GM13977 (cell line): Measurements from ENCODE around the gene LEMD2.

ENCODE experiments used
- DNase-seq: peaks from one replicate; pipeline ENCODE4 v3.0.0; 2012; ENCODE audit warnings: low spot score
- in situ Hi-C: fragments of 300-500 bp; cut with MboI; formaldehyde crosslinking; loops from one replicate; pipeline ENCODE4 v1.12.0; 2022; ENCODE audit warnings: low sequenced_read_pairs, low pct_unique_long_range_greater_than_20kb, mixed read lengths, inconsistent platforms; ENCODE audit not compliant: unreplicated experiment
- TF ChIP-seq, protein P1 (sequence below): IDR thresholded peaks from 2 replicates; pipeline ENCODE4 v1.5.1; 2012; ENCODE audit warnings: mild to moderate bottlenecking, control low read depth; ENCODE audit not compliant: insufficient read depth; ENCODE audit errors: extremely low read depth, missing control alignments

The LEMD2 gene

DNA sequence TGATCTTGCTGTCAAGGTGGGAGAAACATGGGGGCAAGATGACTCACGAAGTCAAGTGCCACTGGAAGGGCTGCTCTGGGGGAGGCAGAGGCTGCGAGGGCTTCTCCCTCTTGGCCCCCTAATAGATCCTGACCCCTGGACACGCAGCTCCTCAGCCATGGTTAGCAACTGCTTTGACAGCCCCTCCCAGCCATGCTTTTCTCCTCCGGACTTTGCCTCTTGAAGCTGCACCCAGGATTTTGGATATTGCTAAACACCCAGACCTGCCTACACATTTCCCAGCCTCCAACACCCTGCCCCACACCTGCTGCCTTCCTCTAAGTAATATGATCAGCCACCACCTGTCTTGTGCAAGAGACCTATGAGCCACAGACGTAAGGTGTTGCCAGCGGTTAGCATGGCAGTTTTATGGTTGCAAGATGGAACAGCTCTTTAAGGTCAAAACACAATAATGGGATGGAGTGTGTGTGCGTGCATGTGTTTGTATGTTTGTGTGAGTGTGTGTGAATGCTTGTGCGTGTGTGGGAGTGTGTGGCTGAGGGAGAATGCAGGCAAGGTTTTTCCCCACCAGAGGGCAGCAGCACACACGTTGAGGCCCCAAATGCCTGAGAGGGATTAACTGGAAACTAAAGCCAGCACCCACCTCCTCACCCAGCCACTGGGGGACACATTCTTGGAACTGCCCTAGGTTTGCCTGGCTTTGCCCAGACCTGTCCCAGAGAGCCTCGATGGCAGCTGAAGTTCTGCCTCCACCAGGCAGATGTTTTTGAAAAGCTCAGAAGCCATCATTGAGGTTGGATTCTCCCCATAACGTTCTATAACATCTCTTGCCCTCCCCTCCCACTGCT is 44.7 kb downstream of the LEMD2 start:
- TF ChIP-seq, protein P1, sequence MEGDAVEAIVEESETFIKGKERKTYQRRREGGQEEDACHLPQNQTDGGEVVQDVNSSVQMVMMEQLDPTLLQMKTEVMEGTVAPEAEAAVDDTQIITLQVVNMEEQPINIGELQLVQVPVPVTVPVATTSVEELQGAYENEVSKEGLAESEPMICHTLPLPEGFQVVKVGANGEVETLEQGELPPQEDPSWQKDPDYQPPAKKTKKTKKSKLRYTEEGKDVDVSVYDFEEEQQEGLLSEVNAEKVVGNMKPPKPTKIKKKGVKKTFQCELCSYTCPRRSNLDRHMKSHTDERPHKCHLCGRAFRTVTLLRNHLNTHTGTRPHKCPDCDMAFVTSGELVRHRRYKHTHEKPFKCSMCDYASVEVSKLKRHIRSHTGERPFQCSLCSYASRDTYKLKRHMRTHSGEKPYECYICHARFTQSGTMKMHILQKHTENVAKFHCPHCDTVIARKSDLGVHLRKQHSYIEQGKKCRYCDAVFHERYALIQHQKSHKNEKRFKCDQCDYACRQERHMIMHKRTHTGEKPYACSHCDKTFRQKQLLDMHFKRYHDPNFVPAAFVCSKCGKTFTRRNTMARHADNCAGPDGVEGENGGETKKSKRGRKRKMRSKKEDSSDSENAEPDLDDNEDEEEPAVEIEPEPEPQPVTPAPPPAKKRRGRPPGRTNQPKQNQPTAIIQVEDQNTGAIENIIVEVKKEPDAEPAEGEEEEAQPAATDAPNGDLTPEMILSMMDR, result peak; percentile 88
- in situ Hi-C loops, result no loop called here
- DNase-seq, result peak; percentile 89

DNA sequence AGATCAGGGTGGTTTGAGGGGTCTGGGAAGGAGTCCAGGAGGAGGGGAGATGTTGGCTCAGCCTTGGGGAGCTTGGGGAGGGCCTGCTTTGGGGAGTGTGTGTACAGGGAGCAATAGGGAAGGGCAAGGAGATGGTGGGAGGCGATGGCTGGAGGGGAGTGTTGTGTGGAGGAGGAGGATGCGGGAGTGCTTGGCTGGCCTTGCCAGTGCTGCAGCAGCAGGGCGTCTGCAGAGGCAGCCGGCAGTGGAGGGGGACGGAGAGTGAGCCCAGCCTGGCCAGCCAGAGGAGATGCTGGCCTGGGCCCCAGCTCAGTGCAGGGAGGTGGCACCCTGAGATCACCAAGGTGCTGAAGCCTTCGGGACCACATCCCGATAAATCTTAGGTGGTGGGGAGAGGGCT is 46.1 kb downstream of the LEMD2 start:
- DNase-seq, result no peak
- in situ Hi-C loops, result no loop called here
- TF ChIP-seq, protein P1, result no peak

DNA sequence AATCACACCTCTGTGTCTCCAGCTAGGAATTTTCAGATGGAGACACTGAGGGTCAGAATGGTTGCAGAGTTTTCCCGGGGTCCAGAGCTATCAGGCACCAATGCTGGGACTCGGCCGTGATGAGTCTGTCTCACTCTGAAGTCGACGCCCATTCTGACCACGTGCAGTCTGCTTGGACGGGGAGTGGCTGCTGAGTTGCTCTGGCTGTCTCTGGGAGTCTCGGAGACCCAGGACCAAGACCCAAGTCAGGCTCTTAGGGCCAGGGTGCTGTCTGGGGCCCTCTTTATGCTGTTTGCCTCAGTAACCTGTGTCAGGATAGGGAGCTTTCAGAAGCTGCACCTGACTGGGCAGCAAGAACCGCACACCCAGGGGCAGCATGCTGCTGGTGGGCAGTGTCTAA is 46.8 kb downstream of the LEMD2 start:
- in situ Hi-C loops, result no loop called here
- TF ChIP-seq, protein P1, result no peak
- no peak for DNase-seq

DNA sequence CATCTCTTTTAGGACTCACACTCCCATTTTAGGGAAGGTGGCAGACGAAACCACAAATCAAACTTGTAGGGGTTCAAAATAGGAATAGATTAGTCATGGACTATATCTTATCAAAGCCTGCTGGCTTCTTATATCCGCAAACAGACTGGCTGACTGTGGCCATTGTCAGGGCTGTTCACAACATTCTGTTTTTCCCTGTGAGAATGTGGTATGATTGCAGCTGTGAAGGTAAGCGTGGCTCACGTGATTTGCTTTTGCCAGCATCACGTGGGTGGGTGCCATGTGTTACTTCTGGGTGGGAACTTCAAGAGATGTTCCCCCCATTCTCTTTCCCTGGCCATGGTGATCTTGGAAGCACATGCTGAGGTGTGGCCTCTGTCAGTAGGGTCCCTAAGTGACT is 48.1 kb downstream of the LEMD2 start:
- DNase-seq, result no peak
- TF ChIP-seq, protein P1, result no peak
- in situ Hi-C loops, result no loop called here

DNA sequence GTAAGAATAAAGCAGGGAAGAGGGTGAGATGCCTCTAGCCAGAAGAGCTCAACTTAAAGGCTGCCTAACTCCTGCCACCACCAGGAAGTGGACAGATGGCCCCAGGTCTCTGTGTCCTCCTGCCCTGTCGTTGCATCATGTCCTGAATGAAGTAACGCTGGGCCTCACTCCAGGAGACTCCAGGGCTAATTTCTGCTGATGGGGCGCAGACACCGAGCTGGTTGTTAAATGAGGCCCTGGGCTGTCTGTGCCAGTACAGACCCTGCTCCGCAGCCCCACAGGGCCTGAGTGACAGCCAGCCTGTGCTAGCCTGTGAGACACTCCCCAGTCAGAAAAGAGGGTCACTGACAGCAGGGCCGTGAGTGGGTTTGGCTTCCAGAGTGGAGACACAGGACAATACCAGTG is 48.7 kb downstream of the LEMD2 start:
- in situ Hi-C loops, result no loop called here
- TF ChIP-seq, protein P1, result no peak
- DNase-seq, result no peak

DNA sequence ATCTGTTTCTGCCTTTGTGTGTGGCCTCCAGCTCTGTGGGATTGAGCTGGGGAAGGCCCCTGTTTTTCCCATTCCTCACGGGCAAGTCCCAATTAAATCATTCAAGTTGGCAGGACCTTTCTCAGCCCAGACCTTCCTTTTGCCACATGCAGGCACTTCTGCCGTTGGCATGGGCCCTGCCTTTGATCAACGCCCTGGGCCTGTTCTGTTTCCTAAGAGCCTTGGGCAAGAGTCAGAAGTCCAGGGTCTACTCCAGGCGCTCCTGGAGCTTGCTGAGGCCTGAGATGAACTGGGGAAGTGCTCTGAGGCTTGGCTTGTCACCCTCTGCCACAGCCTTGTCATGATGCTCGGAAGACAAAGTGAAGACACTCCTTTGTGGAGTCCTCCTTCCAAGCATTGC is 49.4 kb downstream of the LEMD2 start:
- TF ChIP-seq, protein P1, result no peak
- no peak for DNase-seq
- in situ Hi-C loops, result no loop called here
